Rectal smooth muscle tissue (tissue), 1 donor: ENCODE measurements around the gene SLITRK5.

Source experiments
- H3K27ac ChIP-seq: one replicate; pipeline ENCODE4 v1.7.0; 2013; ENCODE audit warnings: low read depth, low read length, inconsistent platforms
- H3K27me3 ChIP-seq: one replicate; pipeline ENCODE4 v1.7.0; 2013; ENCODE audit warnings: low read length; ENCODE audit not compliant: control insufficient read depth, insufficient read depth
- H3K36me3 ChIP-seq: one replicate; pipeline ENCODE4 v1.7.0; 2013; ENCODE audit warnings: low read length; ENCODE audit not compliant: control insufficient read depth, insufficient read depth
- H3K4me1 ChIP-seq: one replicate; pipeline ENCODE4 v1.7.0; 2013; ENCODE audit warnings: low read length; ENCODE audit not compliant: control insufficient read depth, insufficient read depth
- H3K4me3 ChIP-seq: one replicate; pipeline ENCODE4 v1.7.0; 2013; ENCODE audit warnings: low read length
- H3K9ac ChIP-seq: one replicate; pipeline ENCODE4 v1.7.0; 2013; ENCODE audit warnings: low read length

SLITRK5 gene, protein sequence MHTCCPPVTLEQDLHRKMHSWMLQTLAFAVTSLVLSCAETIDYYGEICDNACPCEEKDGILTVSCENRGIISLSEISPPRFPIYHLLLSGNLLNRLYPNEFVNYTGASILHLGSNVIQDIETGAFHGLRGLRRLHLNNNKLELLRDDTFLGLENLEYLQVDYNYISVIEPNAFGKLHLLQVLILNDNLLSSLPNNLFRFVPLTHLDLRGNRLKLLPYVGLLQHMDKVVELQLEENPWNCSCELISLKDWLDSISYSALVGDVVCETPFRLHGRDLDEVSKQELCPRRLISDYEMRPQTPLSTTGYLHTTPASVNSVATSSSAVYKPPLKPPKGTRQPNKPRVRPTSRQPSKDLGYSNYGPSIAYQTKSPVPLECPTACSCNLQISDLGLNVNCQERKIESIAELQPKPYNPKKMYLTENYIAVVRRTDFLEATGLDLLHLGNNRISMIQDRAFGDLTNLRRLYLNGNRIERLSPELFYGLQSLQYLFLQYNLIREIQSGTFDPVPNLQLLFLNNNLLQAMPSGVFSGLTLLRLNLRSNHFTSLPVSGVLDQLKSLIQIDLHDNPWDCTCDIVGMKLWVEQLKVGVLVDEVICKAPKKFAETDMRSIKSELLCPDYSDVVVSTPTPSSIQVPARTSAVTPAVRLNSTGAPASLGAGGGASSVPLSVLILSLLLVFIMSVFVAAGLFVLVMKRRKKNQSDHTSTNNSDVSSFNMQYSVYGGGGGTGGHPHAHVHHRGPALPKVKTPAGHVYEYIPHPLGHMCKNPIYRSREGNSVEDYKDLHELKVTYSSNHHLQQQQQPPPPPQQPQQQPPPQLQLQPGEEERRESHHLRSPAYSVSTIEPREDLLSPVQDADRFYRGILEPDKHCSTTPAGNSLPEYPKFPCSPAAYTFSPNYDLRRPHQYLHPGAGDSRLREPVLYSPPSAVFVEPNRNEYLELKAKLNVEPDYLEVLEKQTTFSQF

DNA sequence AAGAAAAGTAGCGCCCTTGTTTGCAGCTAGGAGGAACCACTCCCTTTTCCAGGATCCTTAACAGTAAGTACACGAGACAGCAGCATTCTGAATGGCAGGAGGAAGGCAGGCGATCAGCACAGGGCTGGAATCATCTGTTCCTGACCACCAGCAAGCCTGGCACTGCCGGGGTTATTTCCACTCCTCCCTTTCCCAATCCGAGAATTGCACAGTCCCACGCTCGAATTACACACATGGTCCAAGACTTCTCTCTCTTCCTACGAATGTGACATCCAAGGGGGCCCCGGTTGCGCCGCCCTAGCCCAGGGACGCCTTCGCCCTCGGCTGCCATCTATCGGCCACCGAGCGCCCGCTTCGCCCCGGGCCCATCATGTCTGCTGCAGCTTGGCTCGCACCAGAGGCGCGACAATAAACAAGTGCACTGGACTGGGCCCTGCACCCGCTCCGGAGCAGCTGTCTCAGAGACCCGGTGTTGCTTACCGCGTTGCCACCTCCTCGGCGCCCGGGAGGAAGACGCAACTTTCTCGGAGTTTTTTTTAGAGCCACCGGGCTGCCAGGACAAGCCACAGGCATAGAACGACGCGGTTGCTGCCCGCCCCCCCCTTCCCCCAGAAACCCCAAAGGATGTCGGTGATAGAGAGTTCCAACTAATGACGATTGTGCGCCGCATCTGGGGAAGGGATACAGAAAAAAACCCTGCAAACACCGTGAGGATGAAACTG is at the start of gene SLITRK5:
Gene SLITRK5 (plus strand): TSS at position 341 of the 722 bp plus-strand sequence. CDS start 4,018 bp downstream, outside the sequence.
- H3K9ac ChIP-seq, result no peak within 1 kb of the TSS
- H3K4me3 ChIP-seq, result peak within 1 kb of the TSS; percentile 57
- H3K27ac ChIP-seq, result no peak within 1 kb of the TSS
- no peaks in the 10 kb centered on the region for H3K36me3 ChIP-seq
- peaks cover 2% of the 10 kb centered on the region for H3K4me1 ChIP-seq
- peaks cover 16% of the 10 kb centered on the region for H3K27me3 ChIP-seq

DNA sequence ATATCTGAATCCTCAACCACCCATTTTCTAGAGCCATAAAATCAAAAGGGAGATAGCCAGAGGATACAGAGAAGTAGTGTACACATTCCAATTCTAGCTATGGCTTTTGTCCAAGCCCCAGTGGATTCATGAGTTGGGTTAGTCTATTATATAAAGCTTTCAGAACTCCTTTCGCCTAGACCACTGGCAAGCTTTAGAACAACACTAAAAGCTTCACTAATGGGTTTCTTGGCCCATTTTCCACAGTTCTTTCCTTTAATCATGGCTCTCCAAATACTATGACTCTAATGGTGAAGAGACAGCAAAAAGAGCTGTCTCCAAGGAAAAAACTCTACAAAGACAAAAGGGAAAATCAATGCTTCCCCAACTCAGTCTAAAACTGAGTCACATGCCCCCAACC is 48.2 kb upstream of the SLITRK5 start:
- H3K36me3 ChIP-seq, result no peaks in the 10 kb centered on the region
- H3K9ac ChIP-seq, result no peak overlapping the region
- no peak overlapping the region for H3K27ac ChIP-seq
- no peaks in the 10 kb centered on the region for H3K27me3 ChIP-seq
- no peaks in the 10 kb centered on the region for H3K4me1 ChIP-seq
- H3K4me3 ChIP-seq, result no peak overlapping the region

DNA sequence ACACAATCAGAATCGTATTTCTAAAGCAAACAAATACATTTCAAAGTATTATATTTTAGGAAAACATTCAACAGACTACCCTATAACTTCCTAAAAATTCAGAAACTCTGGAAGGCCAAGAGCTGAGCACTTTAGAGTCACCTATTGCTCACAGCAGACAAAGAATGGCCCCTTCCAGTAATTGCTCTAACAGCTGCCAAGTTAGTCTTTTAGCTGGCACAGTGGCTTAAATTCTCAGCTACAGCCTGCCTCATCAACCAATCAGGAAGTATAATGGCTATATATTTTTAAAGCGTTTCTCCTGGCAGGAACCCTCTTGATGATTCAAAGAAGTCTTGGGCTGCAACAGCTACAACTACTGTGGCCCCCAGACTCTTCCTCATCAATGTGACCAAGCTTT is 14.9 kb upstream of the SLITRK5 start:
- H3K4me3 ChIP-seq, result no peak overlapping the region
- H3K36me3 ChIP-seq, result no peaks in the 10 kb centered on the region
- H3K4me1 ChIP-seq, result no peaks in the 10 kb centered on the region
- no peaks in the 10 kb centered on the region for H3K27me3 ChIP-seq
- H3K9ac ChIP-seq, result no peak overlapping the region
- no peak overlapping the region for H3K27ac ChIP-seq

DNA sequence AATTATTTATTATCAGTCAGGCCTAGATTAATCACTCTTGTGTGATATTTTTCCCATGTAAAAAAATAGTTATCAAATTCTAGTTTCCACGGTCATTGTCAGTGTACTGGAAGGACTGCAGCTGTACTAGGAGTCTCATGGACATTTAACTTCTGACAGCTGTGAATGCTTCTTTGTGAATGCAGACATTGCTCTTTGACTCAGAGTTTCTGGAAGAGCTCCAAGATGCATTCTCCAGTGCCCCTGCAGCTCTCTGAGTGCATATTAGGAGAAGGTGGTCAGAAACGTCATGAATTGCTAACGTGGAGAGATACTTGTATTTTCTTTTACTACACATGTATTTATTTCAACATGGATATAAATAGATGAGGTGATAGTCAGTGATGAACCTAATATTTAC is 9.7 kb upstream of the SLITRK5 start:
- no peak overlapping the region for H3K27ac ChIP-seq
- H3K4me3 ChIP-seq, result no peak overlapping the region
- no peaks in the 10 kb centered on the region for H3K4me1 ChIP-seq
- no peaks in the 10 kb centered on the region for H3K27me3 ChIP-seq
- H3K36me3 ChIP-seq, result no peaks in the 10 kb centered on the region
- no peak overlapping the region for H3K9ac ChIP-seq

DNA sequence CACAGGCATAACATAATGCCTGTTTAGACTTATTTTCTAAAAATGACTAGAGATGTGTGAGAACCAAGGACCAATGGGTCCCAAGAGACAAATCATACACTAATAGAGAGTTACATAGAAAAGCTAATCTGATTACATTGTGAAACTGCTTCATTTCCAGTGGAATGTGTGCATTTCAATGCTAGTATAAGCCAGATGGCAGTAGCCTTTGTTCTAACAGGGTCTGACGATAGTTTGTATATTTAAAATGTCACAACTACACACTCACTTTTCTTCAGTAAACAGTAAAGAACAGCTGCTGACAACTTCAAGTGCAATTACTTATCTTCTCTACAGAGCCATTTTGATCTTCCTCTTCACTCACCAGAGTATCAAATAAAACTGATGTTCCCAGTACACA is 4.3 kb upstream of the SLITRK5 start:
- H3K4me1 ChIP-seq, result no peaks in the 10 kb centered on the region
- no peak overlapping the region for H3K9ac ChIP-seq
- H3K27me3 ChIP-seq, result peaks cover 2% of the 10 kb centered on the region
- H3K27ac ChIP-seq, result no peak overlapping the region
- H3K4me3 ChIP-seq, result no peak overlapping the region
- no peaks in the 10 kb centered on the region for H3K36me3 ChIP-seq

DNA sequence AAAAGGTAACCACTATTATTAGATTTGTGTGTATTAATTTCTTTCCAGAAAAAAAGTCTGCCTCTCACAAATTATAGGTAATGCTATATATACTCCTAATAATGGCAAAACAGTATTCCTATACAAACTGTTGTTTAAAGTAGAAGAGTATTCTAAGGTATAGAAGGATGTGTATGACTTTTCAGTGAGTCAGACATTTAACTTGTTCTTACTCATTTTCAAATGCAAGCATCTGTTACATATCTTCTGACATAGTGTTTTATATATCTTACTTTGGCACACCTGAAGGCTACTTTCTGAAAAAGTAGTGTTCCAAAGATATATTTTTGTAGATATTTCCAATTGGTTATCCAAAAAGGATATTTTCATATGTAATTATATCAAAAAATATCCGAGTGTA is 3.5 kb upstream of the SLITRK5 start:
- Histone ChIP-seq H3K9ac (no peak overlapping the region), H3K4me3 (no peak overlapping the region), H3K27me3 (peaks cover 7% of the 10 kb centered on the region), H3K36me3 (no peaks in the 10 kb centered on the region), H3K4me1 (no peaks in the 10 kb centered on the region), H3K27ac (no peak overlapping the region)

DNA sequence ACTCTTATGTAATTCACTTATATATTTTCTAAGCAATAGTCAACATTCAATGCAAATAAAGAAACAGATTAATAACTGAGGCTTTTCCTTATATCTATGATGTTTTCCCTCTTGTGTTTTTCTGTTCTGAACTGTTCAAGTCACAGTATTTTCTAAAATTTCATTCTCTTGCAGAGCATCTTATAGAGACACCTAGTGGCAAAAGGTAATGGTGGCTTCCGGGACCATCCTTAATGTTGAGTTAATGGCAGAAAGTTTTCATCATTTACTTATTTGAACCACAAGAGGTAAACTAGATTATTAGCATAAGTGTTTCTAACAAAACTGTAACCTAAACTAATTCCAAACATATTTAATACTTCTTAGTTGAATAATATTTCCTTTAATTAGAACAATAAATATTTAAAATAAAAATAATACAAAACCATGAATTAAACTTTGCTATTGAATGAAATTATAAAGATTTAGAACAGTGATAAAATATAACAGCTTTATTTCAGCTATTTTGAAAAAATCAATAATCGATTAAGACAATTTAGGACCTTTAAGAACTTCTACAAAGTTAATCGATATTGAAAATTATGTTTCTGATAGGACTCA is 1.7 kb upstream of the SLITRK5 start:
- no peak overlapping the region for H3K27ac ChIP-seq
- H3K27me3 ChIP-seq, result peaks cover 13% of the 10 kb centered on the region
- H3K9ac ChIP-seq, result no peak overlapping the region
- H3K4me1 ChIP-seq, result peaks cover 2% of the 10 kb centered on the region
- no peak overlapping the region for H3K4me3 ChIP-seq
- H3K36me3 ChIP-seq, result no peaks in the 10 kb centered on the region

DNA sequence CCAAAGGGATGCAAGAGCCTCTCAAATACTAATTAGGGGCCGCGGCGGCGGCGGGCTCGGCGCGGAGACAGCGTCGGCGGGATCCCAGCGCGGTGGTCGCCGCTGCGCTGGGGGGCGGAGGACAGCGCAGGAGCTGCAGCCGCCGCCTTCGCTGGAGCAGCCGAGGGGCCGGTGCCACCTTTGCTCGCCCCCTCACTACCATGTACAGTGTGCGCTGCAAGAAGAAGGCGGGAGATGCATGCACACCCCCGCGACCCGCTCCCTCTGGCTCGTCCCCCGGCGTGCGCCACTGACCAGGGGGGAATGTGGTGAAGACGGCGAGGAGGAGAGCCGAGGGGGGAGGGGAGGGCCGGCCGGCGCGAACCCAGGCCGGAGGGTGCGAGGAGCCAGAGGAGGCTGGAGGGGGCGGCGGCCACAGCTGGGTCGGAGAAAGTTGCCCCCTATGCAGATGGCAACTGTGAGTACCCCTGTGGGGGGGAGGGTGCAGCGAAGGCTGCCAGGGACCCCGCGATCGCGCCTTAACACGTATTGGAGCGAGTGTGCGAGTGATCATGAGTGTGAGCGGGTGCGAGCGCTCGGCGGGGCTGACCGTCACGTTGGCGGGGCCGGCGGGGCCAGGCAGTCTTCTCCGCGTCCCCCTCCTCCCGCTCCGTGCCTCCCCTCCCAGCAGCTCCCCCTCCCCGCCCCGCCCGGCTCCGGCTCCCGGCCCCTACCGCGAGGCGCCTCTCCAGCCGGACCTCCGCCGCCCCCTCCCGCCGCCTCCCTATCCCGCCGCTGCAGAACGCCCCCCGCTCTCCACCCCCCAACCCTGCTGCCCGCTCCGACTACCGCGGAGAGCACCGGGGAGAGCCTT is 808 bp downstream of the SLITRK5 start:
- Histone ChIP-seq H3K36me3 (no peaks in the 10 kb centered on the region), H3K9ac (no peak overlapping the region), H3K27ac (no peak overlapping the region), H3K27me3 (peaks cover 20% of the 10 kb centered on the region), H3K4me3 (peak overlapping the region; percentile 57), H3K4me1 (peaks cover 2% of the 10 kb centered on the region)

DNA sequence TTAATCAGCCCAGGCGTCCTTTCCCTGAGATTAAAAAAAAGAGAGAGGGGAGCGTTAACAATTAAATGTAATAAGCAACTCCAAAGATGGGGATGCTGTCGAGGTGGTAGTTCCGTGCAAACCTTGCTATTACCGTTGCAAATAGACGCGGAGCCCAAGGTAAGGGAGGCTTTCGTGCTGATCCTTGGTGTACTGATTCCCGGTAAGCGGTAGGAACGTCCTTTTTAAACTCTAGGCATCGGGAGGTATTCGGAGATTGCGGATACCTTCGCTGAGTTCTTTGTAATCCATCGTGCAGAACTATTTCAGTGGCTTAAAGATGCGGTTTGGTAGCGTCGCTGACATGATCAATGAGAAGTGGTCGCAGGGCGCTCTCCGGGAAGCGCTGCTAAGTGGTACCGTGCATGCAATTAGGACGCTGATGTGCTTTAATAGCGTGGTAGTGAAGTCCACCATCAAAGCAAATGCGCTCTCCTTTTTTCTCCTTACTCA is 3.1 kb downstream of the SLITRK5 start:
- Histone ChIP-seq H3K4me1 (peaks cover 5% of the 10 kb centered on the region), H3K27ac (no peak overlapping the region), H3K4me3 (no peak overlapping the region), H3K9ac (no peak overlapping the region), H3K36me3 (no peaks in the 10 kb centered on the region), H3K27me3 (peaks cover 25% of the 10 kb centered on the region)

DNA sequence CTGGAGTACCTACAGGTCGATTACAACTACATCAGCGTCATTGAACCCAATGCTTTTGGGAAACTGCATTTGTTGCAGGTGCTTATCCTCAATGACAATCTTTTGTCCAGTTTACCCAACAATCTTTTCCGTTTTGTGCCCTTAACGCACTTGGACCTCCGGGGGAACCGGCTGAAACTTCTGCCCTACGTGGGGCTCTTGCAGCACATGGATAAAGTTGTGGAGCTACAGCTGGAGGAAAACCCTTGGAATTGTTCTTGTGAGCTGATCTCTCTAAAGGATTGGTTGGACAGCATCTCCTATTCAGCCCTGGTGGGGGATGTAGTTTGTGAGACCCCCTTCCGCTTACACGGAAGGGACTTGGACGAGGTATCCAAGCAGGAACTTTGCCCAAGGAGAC is 4.7 kb downstream of the SLITRK5 start:
- no peak overlapping the region for H3K4me3 ChIP-seq
- peaks cover 25% of the 10 kb centered on the region for H3K27me3 ChIP-seq
- H3K36me3 ChIP-seq, result no peaks in the 10 kb centered on the region

More for the DNA sequence above, 4.7 kb downstream of the SLITRK5 start:
- H3K27ac ChIP-seq, result no peak overlapping the region
- peaks cover 5% of the 10 kb centered on the region for H3K4me1 ChIP-seq
- H3K9ac ChIP-seq, result no peak overlapping the region
